ENCODE data around the gene GABBR2.

Gene GABBR2

DNA sequence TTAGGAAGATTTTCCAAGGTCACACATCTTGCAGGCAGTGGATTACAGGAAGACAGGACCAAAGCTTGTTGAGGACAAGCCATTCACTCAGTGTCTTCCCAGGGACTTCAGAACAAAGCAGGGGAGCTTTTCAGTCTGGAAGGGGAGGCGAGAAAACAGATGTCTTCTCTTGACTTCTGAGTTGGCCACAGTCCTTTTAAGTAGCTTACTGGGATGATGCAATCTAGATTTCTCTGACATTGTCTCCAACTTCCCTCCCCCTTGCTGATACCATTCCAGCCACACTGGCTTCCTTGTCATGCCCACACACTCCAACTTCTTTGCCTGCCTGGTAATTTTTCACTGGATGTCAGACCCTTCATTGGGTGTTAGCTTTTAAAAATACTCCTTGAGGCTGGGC is 279.1 kb downstream of the GABBR2 start:
- no peak for FAIRE-seq

DNA sequence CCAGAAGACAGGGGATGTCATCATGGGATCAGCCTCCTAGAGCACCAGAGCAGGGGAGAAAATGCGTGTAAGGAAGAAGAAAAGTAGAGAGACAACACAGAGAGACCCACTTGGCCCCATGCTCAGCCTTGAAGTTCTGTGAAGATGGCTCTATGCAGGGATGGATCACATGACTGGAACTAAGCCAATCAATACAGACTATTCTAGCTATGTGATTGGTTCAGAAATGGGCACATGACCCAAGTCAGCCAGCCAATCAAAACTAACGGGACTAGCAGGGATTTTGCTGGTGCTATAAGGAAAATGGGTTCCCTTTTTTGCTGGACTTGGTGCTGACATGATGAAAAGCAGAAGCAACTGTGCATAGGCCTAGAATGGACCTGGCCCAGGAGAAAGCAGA is 280.3 kb downstream of the GABBR2 start:
- no peak for FAIRE-seq

DNA sequence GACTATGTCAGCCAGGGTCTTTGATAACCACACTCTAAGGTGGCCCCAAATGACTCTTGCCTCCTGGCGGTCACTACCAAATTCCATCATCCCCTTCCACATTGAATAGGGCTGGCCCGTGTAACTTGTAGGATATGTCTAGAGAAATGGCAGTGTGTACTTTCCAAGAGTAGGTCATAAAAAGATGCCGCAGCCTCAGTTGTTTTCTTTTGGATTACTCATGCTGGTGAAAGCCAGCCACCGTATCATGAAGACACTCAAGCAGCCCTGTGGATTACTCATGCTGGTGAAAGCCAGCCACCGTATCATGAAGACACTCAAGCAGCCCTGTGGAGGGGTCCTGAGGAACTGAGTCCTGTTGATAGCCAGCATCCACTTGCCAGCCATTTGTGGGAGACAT is 281.2 kb downstream of the GABBR2 start:
- FAIRE-seq: no peak

DNA sequence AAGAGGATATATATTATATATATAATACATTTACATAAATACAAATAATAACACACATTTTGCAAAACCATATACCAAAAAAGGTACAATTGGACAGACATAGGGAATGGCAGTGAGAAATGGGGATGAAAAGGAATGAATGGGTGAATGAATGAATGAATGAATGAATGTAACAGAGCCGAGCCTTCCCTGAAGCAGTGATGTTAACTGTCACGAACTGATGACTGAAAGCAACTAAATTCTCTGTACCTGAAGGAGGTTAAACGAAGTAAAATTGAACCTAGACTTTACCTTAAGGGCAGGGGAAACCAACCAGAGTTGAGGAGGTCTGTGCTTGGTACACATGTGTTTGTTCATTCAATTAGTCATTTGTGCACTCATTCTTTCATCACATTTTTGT is 283.7 kb downstream of the GABBR2 start:
- no peak for FAIRE-seq

DNA sequence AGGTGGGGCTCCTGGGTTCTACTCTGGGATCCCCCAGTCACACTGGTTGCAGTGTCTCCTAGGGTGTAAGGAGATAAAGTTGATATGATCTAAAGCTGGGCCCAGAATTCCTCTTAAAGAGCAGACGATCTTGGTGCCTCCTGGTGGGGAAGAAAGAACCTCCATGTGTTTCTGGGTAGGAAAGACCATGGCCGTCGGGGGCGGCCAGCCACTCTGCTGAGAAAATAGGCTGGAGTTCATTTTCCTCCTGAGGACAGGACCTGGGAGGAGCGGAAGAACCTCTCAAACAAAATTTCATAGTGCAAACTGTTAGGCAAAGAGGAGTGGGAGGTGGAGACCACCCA is 289.5 kb downstream of the GABBR2 start:
- no peak for FAIRE-seq

DNA sequence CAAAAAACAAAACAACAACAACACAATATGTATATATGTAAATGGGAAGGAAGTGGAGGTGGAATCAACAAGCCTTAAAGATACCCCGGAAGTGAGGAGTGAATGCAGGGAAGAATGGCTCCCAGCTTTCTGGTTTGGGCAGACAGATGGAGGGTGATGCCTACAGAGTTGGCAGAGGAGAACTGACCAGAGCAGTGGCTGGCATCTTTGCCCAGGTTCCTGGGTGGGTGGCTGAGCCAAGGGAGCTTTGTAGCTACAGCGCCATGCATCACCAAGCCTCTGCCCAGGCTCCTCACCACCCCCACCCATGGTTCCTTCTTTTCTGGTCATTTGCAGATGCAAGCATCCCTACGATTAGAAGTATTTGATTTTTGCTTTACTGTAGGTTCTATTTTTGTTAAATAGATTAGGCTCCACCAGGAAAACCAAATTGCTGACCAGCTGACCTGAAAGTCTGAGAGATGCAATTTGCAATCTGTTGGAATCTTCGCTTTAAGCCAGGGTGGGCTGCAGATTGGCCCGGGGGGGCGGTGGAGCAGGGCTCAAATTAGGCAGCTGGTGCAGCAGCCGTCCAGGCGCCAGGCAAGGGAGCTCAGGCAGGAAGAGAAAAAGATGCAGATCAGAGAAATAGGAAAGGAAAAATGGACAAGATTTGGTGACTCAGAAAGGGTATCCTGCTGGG is 290.0 kb downstream of the GABBR2 start:
- no peak for FAIRE-seq

DNA sequence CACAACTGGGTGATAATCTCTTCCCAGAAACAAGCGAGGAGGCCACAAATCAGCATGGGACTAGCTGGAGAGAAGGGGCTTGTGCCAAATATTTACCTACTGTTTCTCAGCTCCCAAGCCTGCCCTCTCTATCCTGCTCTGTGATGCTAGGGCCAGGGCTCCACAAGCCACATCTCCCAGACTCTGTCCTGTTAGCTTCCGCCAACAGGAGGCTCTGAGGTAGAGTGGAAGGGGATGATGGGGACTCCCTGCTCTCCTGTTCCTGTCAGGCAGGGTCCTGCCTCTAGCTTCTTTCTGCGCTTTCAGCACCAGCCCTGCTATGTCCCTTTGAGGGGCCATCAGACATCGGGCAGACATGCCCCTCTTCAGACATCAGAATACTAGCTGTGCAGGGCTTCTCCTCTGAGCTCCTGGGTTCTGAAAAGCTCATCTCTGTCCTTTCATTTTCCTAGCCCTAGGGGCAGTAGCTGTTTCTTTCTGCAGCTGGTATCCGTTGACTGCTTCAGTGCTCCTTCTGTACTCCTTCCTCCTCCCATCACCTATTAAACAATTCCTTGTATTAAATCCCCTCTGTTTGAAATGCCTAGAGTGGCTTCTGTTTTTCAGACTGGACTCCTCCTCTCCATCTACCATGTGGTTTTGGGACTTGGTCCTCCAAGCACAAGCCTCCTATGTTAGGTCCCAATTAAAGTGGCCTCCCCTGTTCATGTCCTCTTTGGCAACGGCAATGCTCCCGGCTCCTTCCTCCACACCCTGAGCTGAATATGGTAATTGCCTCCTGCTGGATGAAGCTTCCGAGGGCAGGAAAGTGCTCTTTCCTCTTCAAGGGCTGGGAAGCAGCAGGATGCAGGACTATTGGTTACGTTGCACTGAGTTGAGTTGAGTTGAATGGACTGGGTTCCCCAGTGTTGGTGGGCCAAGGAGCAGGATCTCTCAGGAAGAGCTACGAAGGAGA is 292.2 kb downstream of the GABBR2 start:
- no peak for FAIRE-seq

DNA sequence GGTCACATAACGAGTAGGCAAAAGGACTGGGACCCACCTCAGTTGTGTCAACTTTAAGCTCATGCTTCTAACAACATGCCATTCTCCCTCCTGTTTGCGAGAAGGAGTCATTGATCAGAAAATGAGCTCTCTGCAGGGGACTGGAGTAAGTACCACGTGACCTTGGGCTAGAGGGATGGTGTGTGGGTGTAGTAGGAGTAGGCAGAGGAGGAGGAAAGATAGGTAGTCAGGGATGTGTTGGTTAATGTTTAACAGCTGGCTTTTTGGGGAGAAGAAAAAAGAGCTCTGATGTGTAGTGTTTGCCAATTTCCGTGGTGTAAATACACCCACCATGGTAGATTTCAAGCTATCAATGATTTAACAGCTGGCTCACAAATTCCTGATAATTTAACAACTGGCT is 293.0 kb downstream of the GABBR2 start:
- no peak for FAIRE-seq

DNA sequence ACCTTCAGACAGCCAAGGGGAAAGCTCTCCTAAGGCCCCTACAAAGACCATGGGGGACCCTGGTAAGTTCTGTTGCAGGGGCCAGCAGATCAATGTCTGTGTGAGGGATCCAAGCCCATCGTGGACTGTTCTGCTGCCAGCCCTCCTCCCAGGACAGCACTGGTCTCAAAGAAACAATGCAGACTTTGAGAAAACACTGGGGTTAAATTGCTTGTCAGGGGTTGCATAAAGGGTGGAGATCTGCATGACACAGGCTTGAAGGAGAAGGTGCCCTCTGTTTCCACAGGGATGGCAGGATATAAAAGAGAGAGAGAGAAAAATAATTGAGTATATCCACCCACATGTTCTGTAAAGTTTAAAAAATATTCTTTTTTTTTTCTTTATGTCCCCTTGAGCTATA is 295.7 kb downstream of the GABBR2 start:
- no peak for FAIRE-seq

DNA sequence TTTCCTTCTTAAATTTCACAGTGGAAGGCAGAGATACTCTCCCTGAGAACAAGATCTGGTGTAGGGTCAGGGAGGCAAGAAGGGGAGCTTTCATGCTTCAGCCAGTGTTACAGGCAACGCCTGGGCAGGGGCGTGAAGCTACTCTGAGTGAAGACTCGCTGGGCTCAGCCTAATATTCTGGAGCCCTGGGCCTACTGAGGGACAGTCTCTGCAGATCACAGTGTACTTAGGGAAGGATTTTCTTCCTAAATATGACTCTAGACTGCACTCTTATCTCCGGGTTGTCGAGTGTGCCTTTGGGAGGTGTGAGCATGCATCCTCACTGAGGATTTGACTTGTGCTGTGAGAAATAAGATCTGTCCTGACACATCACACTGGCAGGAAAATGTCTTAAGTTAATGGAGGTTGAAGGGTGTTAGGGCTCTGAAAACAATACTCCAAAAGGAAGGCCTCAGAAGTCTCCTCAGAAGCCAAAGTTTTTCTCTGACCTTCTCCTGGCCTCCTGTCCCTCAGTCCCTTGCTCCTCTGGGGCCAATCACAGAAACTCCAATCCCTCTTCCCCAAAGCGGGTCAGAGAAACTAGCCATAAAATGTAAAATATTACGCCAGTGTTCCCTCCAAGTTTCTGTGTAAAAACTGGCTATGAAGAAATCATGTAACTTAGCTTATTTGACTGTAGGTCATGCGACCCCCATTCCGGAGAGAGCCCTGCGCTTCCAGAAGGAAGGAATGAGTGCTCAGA is 296.5 kb downstream of the GABBR2 start:
- no peak for FAIRE-seq

DNA sequence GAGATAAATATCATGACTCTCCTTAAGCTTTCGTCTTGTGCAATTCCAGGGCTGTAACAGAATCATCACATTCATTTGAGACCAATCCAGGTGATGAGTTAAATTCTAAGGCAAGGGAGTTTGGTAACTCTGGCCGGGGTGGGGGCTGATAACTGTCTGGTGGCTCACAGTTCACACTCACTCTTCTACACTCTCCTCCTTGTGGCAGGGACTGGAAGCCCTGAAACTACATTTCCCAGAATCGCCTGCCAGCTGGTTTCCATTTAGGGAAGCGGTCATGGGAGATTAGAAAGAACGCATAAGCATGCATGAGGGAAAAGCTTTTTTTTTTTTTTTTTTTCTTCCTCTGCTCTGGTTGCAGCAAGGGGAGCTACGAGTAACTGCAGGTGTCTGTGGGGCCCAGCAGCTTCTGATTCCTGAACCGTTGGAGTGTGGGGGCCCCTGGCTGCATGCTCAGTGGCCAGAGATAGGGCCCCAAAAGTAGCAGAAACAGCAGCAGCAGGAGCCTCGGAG is 298.5 kb downstream of the GABBR2 start:
- FAIRE-seq: no peak

DNA sequence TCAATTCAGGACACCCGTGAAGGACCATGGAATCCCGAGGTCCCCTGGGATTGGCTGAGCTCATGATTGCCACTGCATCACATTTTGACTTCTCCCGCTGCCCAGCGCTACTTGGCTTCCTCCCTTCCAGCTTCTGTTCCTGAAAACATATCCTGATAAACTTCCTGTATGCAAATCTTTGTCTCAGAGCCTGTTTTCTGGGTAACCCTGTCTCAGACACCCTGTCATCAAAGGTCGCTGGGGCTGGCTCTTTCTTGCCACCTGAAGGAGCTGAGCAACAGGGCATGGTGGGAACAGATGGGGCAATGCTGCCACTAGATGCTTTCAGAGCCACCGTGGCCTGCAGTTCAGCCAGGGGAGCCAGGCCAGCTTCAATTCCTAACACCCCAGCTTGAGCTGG is 299.0 kb downstream of the GABBR2 start:
- FAIRE-seq: no peak

DNA sequence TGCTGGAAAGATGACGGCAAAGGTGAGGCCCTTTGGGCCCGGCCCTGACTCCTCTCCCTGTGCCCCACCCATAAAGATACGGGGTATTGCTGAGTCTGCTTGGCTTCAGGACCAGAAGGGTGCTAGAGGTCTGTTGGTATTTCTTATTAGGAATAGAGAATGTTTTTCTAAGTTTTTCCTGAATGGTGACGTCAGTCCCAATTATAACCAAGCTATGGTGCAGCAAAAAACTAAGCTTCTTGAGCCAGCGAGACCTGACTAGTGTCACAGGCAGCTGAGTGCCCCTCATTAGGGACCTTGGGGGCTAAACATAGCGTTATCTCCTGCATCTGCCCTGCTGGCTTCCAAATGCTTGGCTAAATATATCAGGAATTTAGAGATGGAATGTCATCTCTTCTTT is 302.3 kb downstream of the GABBR2 start:
- no peak for FAIRE-seq

DNA sequence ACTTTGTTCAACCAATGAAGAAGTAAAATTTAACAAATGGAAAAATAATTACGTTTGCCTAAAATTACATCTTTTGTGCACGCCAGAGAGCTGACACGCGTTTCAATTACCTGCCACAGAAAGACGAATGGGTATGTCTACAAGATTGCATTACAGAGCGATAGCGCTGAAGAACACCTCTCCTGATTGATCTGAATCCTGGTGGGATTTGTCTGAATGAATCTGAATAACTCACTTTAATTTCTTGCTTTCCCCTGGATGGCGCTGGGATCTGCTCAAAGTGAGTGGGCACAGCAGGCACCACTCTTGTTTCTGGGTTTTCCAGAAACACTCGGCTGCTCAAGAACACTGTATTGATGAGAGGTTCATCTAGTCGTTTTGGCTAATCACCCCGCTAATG is 304.5 kb downstream of the GABBR2 start:
- FAIRE-seq: no peak

DNA sequence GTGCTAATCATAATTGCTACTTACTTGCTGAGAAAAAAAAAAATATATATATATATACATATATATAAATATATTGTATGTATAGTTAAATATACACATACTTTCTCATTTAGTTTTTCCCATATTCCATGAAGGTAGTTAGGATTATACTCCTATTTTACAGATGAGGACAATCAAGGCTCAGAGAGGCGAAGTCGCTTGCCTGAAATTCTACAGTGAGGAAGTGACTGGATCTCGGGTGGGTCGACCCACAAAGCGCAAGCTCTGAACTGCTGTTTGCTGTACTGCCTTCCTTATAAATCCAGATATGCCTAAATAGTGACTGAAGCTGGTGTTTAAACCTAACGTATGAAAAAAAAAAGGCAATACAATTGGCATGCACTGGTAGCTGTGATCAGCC is 305.0 kb downstream of the GABBR2 start:
- no peak for FAIRE-seq

DNA sequence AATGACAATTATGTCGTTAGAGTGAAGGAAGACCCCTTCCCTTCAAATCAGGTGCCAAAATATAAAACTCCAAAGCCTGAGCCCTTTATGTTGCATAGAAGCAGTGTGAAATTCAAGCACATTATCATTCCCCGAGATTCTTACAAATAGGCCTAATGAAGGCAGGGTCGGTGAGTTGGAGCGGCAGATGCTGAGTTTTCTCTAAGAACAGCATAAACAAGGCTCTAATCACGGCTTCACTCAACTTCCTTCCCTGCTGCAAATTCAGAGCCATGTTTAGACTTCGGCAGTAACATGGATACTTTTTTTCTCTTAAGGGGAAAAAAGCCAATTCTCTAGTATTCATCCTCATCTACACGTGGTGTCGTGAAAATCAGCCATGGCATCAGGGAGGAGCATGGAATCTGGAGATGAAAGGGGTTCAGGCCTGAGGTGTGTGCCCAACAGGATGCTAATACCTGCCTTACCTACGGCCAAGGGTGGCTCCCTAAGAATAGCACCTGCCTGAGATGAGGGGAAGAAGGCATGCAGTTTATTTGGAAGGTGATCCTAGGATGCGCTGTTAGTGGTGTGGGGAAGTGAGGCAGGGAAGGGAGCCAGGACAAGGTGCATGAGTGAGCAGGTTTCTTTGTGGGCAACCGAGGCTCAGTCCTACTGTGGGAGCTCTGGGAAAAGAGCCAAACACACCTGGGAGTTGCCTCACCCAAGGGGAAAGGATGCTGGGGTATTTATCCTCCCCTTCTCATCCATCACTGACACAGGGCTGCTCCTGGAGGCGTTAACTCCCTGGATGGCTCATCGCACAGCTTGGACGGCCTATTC is 306.5 kb downstream of the GABBR2 start:
- no peak for FAIRE-seq

DNA sequence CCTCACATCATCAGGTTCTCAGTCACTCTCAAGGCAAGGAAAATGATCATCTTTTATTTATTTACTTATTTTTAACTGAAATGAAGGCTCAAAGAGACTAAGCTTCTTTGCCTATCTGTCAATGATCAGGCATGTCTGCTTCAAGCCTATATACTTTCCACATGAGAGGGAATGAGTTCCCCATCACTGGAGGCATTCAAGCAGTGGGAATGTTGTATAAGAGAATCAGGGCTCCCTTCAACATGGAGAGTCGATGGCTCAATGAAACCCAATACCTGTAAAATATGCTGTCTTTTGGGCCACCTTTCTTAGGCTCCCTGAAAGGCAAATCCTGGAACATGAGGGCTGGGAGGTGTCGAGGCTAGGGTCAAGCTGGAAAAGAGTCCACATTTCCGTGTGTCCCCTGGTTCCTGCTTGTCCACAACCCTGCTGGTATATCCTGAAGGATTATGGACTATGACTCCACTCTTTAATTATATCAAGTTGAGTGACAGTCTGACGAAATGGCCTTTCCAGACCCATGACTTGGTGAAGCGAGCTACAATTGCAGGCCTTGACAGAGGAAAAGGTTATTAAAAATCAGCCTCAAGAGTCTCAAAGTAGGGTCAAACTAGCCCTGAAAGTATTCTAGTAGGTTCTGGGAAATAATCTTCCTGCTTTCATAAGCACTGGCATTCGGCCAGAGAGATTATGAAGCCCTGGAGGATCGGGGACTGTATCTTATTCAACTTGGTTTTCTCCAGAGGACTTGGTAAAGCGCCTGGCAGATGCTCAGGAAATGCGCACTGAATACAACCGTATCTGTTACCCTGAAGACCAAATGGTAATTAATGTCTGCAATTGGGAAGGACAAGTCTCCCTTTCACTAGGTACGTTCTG is 307.4 kb downstream of the GABBR2 start:
- no peak for FAIRE-seq

DNA sequence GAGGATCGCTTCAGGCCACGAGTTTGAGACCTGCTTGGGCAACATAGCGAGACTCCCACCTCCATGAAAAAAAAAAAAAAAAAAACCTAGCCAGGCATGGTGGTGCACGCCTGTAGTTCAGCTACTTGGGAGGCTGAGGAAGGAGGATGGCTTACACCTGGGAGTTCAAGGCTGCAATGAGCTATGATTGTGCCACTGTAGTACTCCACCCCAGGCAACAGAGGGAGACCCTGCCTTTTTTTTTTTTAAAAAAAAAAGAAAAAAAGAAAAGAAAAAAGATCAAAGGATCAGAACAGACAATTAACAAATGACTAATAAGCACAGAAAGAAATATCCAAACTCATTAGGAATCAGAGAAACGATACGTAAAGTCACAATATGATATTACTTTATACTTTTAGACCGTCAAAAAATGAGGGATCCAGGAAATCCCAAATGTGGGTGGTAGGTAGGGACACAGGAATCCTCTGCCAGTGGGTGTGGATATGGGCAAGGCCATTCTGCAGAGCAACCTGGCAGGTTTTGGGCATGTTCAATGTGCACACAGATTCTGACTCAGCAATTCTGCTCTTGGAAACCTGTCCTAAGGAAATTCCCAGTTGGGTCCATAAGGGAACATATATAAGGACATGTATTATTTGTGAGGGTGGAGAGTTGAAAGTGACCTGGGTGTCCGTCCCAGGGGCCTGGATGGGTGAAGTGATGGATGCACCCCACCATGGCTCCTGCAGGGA is 308.6 kb downstream of the GABBR2 start:
- no peak for FAIRE-seq

DNA sequence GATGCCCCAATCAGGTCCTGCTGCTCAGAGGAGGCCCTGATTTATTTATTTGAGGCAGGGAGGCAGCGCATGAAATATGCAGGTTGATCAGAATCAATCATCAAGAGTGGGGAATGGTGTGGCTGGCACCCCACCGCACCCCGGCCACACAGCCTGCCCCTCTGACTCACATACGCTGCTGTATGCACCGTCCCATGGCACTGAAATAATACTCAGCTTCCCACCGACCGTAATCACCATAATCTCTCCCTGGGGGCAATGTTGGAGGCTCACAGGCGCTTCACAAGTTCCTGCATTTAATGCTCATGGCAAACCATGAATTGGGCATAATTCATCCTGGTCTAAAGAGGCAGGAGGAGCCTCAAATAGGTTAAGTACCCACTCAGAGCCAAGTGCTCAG is 312.1 kb downstream of the GABBR2 start:
- FAIRE-seq: no peak

DNA sequence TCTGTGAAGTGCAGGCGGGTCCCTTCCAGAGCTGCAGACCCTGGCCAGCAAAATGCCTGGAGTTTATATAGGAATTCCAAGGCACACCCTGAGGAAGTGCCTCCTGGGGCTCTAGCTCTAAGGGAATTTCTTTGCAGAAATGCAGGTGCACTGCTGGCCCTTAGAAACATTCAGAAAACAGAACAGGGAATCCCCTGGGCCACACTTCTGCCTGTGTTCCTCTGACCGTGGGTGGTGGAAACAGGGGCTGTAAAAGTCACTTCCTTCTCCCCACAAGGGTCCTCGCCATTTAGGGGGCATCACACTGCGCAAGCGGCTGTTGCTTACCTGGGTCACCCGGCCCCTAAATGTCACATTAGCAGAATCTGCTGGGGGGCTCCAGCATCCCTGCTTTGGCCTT is 312.5 kb downstream of the GABBR2 start:
- FAIRE-seq: no peak

DNA sequence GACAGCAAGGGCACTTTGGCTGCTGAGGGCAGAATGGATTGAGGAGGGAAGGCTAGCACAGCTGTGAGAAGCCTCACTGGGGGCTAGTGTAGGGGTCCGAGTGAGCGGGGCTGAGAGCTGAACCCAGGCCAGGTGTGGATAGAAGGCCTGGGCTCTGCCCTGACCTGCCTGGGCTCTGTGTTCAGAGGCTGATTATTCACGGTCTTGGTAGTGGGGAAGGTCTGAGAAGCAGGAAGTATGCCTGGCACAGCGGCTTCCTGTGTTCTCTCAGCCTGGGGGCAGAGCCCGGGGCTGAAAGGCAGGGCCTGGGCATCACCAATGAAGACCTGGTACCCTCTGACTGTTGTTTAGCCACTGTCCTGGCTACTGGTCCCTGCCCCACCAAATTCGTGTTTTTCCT is 316.9 kb downstream of the GABBR2 start:
- FAIRE-seq: no peak
